Kidney (tissue), 14 donors: ENCODE measurements around the gene DOCK10. TPM values are rescaled to one million over a fixed set of nuclear protein-coding genes. Genes with fewer than 3 reads are reported as not detected.

Experiments
- DNase-seq, 5 donors: peaks; one replicate each; pipeline ENCODE4 v3.0.0-alpha.2; 2013 to 2020
- FAIRE-seq: peaks from 2 replicates; lab custom pipeline; 2012; peaks lifted over from hg19 to GRCh38; lab: Jason Lieb, UNC
- H3K27ac ChIP-seq, 2 donors: one replicate each; pipeline ENCODE4 v1.7.0; 2013; ENCODE audit warnings: low read depth in 2 of 2, low read length in 2 of 2, inconsistent platforms in 1 of 2
- H3K27me3 ChIP-seq: one replicate; pipeline ENCODE4 v1.7.1; 2013; ENCODE audit warnings: low read length, inconsistent platforms; ENCODE audit not compliant: control insufficient read depth, insufficient read depth
- H3K36me3 ChIP-seq, 3 donors: one replicate each; pipeline versions ENCODE4 v1.7.0 to v1.7.1; 2013; ENCODE audit warnings: low read length in 3 of 3, control low read depth in 1 of 3, inconsistent platforms in 1 of 3; ENCODE audit not compliant: insufficient read depth in 3 of 3, control insufficient read depth in 2 of 3
- H3K4me1 ChIP-seq, 3 donors: one replicate each; pipeline versions ENCODE4 v1.7.0 to v1.7.1; 2013; ENCODE audit warnings: low read length in 3 of 3, inconsistent platforms in 1 of 3, low read depth in 1 of 3; ENCODE audit not compliant: control insufficient read depth in 2 of 3, insufficient read depth in 2 of 3
- H3K4me3 ChIP-seq, 3 donors: one replicate each; pipeline versions ENCODE4 v1.7.0 to v1.8.1; 2013; ENCODE audit warnings: low read length in 3 of 3, control low read depth in 1 of 3, inconsistent platforms in 1 of 3
- H3K9ac ChIP-seq, 3 donors: one replicate each; pipeline versions ENCODE4 v1.7.0 to v1.7.1; 2013; ENCODE audit warnings: low read length in 3 of 3, control low read depth in 1 of 3, inconsistent platforms in 1 of 3
- H3K9me3 ChIP-seq, 3 donors: one replicate each; pipeline versions ENCODE4 v1.7.0 to v1.7.1; 2013; ENCODE audit warnings: low read length in 3 of 3, control low read depth in 1 of 3, inconsistent platforms in 1 of 3; ENCODE audit not compliant: control insufficient read depth in 2 of 3, insufficient read depth in 1 of 3
- intact Hi-C: fragments of 100-400 bp; cut with DNase I; formaldehyde crosslinking; loops from one replicate; pipeline ENCODE4 v1.11.1; 2022
- polyA plus RNA-seq: library from polyadenylated mRNA; stranded (reverse); fragments of 350-450 nt; fragmentation: Illumina TruSeq; extraction: RNeasy Lipid Tissue Mini Kit (QIAGEN cat#74804); gene quantifications from one replicate; pipeline ENCODE4 v1.2.3, GENCODE V29; 2014; ENCODE audit warnings: low read depth, low replicate concordance; ENCODE audit not compliant: insufficient read depth
- total RNA-seq: library from RNA; stranded (reverse); fragmentation: NEBNext Ultra II Directional; extraction: Animal tissue kit (Norgen Biotek cat#: 25700); gene quantifications from one replicate; pipeline ENCODE4 v1.2.1, GENCODE V29; 2021
- TF ChIP-seq, protein P1 (sequence below): IDR thresholded peaks from 3 replicates; pipeline ENCODE4 v1.5.1; 2012; ENCODE audit warnings: mild to moderate bottlenecking, moderate library complexity, borderline replicate concordance; ENCODE audit not compliant: insufficient read depth; ENCODE audit errors: extremely low read depth
- donor health status: control.
- donor health status: control.
- donor health status: control.
- donor health status: control.
- donor health status: control.
- donor health status: DM: yes; HTN: yes; CAD: no.
- donor health status: Normal renal cell carcinoma (clear cell type).

Gene DOCK10
- total and polyA plus RNA-seq, 2 donors from 2014 or later: 2.1 to 33.8 TPM

GRCh38 chr2:224969095-224969494, 73.2 kb downstream of the DOCK10 start:
- H3K27ac ChIP-seq: no peak overlapping the region
- H3K9me3 ChIP-seq: no peaks in the 10 kb centered on the region
- H3K4me3 ChIP-seq: no peak overlapping the region
- intact Hi-C loops: no loop called here
- FAIRE-seq: no peak
- no peak for DNase-seq
- H3K4me1 ChIP-seq: peaks cover 0 to 5% (median 2%) of the 10 kb centered on the region in 3 donors
- no peaks in the 10 kb centered on the region for H3K27me3 ChIP-seq
- H3K9ac ChIP-seq: no peak overlapping the region
- H3K36me3 ChIP-seq: no peaks in the 10 kb centered on the region
- TF ChIP-seq, protein P1, sequence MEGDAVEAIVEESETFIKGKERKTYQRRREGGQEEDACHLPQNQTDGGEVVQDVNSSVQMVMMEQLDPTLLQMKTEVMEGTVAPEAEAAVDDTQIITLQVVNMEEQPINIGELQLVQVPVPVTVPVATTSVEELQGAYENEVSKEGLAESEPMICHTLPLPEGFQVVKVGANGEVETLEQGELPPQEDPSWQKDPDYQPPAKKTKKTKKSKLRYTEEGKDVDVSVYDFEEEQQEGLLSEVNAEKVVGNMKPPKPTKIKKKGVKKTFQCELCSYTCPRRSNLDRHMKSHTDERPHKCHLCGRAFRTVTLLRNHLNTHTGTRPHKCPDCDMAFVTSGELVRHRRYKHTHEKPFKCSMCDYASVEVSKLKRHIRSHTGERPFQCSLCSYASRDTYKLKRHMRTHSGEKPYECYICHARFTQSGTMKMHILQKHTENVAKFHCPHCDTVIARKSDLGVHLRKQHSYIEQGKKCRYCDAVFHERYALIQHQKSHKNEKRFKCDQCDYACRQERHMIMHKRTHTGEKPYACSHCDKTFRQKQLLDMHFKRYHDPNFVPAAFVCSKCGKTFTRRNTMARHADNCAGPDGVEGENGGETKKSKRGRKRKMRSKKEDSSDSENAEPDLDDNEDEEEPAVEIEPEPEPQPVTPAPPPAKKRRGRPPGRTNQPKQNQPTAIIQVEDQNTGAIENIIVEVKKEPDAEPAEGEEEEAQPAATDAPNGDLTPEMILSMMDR: no peak

GRCh38 chr2:224968051-224968450, 74.2 kb downstream of the DOCK10 start:
- no peaks in the 10 kb centered on the region for H3K36me3 ChIP-seq
- TF ChIP-seq, protein P1: no peak
- H3K9ac ChIP-seq: no peak overlapping the region
- H3K9me3 ChIP-seq: no peaks in the 10 kb centered on the region
- H3K4me3 ChIP-seq: no peak overlapping the region
- intact Hi-C loops: no loop called here
- H3K27ac ChIP-seq: no peak overlapping the region
- no peaks in the 10 kb centered on the region for H3K4me1 ChIP-seq
- FAIRE-seq (no peak), DNase-seq (no peak)
- H3K27me3 ChIP-seq: no peaks in the 10 kb centered on the region

- Histone ChIP-seq H3K9me3 (no peaks in the 10 kb centered on the region), H3K27ac (no peak overlapping the region), H3K9ac (no peak overlapping the region), H3K4me3 (no peak overlapping the region), H3K27me3 (no peaks in the 10 kb centered on the region), H3K36me3 (no peaks in the 10 kb centered on the region), H3K4me1 (no peaks in the 10 kb centered on the region)
- TF ChIP-seq, protein P1: no peak
- intact Hi-C loops: no loop called here
- DNase-seq (no peak), FAIRE-seq (no peak)
Observed at GRCh38 chr2:224966613-224967012, 75.7 kb downstream of the DOCK10 start.

- H3K27ac ChIP-seq: no peak overlapping the region
- no peaks in the 10 kb centered on the region for H3K4me1 ChIP-seq
- H3K9ac ChIP-seq: no peak overlapping the region
- no peak overlapping the region for H3K4me3 ChIP-seq
- FAIRE-seq: no peak
- intact Hi-C loops: no loop called here
- TF ChIP-seq, protein P1: no peak
- no peaks in the 10 kb centered on the region for H3K27me3 ChIP-seq
- H3K9me3 ChIP-seq: no peaks in the 10 kb centered on the region
- H3K36me3 ChIP-seq: no peaks in the 10 kb centered on the region
- no peak for DNase-seq
Observed at GRCh38 chr2:224959556-224959955, 82.7 kb downstream of the DOCK10 start.
